HTERT RPE-1 (cell line): ENCODE measurements around the gene RNF44.

ENCODE experiments used
- in situ Hi-C: fragments of 300-500 bp; cut with MboI; formaldehyde crosslinking; loops from 4 replicates; pipeline ENCODE4 v1.14.3; 2020; ENCODE audit warnings: low sequenced_read_pairs

The RNF44 gene

DNA sequence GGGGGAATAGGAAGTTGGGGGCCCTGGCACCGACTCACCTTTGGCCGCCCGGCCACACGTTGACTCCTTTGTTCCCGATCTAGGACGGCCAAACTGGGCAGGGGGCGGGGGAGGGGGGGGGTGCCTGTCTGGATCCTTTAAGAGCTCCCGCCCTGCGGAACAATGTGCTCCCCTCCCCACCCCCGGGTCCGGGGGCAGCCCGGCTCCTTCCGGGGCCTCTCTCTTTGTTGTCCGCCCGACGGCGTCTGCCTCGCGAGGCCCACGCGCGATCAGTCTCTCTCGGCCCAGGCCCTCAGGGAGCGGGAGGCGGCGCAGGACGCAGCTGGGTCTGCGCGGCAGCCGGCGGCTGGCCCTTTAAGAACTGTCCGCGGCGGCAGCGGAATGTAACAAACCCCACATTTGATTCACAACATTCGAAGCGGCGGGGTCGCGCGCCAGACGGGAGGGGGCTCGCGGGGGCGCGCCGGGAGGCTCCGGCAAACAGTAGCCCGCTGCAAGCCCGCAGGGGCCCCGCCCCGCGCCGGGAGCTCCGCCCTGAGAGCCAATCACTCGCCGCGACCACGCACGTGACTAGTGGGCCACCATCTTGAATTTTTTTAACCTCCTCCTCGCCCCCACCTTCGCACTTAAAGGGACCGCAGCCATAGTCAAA is at the start of gene RNF44:
RNF44 (minus strand) TSS at position 501 of the 652 bp plus-strand sequence. CDS start 4,930 bp downstream, outside the sequence.
- in situ Hi-C loops = no loop called here

DNA sequence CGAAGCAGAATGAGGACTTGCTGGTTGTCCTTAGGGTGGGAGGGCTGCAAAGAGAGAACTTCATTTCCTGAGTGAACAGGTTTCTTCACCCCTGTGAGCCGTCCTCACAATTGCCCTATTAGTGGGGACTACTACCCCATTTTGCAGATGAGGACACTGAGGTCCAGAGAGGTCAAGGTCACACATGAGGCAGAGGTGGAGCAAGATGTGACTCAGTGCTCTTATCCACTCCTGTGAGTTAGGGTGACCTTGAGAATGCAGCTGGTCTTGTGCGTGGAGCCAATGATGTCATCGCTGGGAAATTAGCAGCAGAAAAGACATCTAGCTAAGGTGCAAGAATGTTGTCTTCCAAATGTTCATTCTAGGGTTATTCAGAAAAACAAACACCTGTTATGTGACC is 45.9 kb upstream of the RNF44 start:
- in situ Hi-C loops = no loop called here

DNA sequence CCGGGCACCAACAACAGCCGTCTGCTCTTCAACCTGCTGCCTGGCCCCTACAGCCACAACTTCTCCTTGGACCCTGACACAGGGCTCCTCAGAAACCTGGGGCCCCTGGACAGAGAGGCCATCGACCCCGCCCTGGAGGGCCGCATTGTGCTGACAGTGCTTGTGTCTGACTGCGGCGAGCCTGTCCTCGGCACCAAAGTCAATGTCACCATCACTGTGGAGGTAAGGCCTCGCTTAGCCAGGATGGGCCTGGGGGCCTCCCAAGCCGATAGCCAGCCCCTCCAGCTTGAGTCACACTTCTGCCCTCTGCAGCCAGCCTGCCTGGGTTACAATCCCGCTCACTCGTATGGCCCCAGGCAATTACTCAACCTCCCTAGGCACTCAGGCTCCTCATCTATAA is 44.2 kb upstream of the RNF44 start:
- in situ Hi-C loops = no loop called here

DNA sequence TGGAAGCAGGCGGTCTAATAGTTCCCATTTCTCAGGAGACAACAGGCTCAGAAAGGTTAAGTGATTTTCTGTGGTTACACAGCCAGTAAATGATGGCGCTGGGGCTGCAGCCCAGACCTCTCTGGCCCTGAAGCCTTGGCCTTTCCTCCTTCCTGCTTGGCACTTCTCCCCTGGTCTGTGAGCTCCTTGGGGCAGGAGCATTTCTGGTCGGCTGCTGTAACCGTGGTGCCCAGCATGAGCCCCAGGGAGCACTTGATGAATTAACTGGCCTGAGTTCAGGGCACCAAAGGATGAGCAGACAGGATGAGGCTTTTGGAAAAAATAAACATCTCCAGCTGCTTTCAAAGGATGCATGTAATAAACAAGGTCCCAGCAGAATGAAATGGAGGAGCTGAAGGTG is 42.1 kb upstream of the RNF44 start:
- in situ Hi-C loops = no loop called here

DNA sequence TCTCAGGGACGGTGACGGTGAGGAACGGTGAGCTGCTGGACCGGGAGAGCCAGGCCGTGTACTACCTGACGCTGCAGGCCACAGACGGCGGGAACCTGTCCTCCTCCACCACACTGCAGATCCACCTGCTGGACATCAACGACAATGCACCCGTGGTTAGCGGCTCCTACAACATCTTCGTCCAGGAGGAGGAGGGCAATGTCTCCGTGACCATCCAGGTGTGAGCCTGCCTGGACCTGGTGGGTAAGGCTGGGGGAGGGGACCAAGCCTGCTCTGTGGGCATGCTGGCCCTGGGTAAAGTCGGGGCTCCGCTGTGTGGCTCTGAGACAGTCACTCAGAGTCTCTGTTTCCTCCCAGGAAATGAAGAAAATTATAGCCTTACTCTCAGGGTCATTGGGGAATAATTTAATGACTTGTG is 41.2 kb upstream of the RNF44 start:
- in situ Hi-C loops = no loop called here

DNA sequence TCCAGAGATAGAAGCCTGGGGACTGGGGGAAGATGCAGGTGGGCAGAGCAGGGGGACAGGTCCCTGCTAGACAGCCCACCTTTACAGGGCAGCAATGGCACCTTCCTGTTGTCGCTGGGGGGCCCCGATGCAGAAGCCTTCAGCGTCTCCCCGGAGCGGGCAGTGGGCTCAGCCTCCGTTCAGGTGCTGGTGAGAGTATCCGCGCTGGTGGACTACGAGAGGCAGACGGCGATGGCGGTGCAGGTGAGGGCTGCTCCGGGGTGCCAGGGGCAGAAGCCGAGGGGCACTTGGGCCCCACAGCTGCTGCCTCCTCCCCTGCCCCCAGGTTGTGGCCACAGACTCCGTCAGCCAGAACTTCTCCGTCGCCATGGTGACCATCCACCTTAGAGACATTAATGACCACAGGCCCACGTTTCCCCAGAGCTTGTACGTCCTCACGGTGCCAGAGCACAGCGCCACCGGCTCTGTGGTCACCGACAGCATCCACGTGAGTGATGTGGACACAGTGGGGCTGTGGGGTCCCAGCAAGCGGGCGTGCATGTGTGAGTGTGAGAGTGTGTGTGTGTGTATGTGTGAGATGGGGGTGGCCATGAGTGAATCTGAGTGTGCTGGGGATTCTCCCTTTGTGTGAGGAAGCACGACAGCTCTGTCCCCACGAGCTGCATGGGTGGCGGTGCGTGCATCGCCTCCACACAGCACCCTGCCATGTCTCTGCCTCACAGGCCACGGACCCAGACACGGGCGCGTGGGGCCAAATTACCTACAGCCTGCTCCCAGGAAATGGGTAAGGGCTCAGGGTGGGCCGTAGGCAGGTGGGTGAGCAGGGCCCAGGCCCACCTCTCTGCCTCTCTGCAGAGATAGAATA is 40.3 kb upstream of the RNF44 start:
- in situ Hi-C loops = no loop called here

DNA sequence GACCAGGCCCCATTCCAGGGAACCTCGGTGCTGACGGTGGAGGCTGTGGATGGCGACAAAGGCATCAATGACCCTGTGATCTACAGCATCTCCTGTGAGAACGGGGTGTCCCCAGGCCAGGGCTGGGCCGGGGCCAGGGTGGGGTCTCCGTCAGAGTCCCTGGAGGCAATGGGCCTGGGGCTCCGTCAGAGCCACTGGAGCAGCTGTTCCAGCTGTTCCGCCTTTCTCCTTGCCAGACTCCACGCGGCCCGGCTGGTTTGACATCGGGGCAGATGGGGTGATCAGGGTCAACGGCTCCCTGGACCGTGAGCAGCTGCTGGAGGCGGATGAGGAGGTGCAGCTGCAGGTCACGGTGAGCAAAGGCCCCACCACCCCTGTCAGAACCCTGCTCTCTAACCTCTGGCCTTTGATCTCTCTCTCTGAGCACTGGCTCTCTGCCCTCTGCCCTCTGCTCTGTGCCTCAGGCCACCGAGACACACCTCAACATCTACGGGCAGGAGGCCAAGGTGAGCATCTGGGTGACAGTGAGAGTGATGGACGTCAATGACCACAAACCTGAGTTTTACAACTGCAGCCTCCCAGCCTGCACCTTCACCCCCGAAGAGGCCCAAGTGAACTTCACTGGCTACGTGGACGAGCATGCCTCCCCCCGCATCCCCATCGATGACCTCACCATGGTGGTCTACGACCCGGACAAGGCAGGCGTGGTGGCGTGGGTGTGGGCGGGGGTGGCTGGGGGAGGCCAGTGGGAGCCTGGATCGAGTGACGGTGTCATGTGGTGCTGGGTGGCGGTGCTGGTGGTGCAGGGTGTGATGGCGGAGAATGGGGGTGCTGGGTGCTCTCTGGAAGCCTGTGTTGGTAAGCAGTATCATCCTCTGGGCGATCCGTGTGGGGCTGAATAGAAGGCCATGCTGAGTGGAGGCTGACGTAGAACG is 38.6 kb upstream of the RNF44 start:
- in situ Hi-C loops = no loop called here

DNA sequence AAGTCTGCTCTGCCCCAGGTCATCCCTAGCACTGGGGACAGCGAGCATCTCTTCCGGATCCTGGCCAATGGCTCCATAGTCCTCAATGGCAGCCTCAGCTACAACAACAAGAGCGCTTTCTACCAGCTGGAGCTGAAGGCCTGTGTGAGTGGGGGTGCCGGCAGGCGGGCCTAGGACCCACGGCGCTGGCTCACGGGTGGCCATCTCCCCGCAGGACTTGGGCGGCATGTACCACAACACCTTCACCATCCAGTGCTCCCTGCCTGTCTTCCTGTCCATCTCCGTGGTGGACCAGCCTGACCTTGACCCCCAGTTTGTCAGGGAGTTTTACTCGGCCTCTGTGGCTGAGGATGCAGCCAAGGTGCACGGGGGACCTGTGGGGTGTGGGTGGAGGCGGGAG is 37.9 kb upstream of the RNF44 start:
- in situ Hi-C loops = no loop called here

DNA sequence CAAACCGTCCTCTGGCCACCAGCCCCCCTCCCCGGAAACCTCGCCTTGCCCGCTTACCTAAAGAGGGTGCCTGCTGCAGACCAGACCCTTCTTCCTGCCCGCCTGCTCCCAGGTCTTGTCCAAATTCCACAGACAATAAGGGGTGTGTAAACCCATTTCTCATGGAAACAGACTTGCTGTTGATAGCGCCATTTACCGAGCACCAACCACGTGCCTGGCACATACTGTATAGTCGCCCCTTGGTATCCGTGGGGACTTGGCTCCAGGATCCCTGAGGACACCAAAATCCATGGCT is 37.0 kb upstream of the RNF44 start:
- in situ Hi-C loops = no loop called here

DNA sequence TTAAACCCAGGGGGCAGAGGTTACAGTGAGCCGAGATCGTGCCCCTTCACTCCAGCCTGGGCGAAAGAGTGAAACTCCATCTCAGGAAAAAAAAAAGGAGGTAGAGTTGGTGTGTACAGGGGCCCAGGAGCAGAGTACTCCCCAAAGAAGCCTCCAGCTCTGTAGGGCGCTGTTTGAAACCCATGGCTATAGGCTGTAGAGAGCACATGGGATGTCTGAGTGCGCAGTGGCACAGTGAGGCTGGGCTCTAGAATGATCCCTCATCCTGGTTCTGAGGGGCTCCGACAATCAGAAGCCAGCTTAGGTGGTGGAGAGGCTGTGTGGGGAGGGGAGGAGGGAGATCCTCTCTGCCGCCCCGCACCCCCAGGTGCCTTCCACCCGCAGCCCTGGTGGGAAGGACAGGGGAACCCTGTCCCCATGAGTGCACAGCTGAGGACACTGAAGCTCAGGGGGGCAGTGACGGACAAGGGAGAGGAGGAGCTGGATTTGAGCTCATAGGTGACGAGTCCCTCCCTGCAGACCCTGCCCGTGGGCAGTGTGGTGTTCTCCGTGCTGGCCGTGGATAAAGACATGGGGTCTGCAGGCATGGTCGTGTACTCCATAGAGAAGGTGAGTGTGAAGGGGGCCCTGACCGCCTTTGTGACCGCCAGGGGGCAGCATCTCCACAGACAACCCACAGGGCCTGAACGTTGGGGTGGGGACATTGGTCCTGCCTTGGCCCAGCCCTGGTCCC is 36.5 kb upstream of the RNF44 start:
- in situ Hi-C loops = no loop called here

DNA sequence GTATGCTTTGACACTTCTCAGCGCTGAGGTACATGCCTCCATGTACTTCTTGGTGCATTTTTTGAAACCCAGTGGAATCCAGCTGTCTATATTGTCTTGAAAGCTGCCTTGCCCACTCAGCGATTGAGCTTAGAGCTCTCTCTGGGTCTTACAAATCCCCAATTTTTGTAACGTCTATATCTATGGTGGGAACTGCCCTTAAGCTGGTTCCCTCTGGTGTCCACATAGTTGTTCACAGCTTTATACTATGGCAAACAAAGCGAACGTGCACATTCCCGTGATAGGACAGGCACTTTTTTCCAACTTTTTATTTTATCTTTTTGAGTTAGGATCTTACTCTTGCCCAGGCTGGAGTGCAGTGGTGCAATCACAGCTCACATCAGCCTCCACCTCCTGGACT is 32.8 kb upstream of the RNF44 start:
- in situ Hi-C loops = no loop called here

DNA sequence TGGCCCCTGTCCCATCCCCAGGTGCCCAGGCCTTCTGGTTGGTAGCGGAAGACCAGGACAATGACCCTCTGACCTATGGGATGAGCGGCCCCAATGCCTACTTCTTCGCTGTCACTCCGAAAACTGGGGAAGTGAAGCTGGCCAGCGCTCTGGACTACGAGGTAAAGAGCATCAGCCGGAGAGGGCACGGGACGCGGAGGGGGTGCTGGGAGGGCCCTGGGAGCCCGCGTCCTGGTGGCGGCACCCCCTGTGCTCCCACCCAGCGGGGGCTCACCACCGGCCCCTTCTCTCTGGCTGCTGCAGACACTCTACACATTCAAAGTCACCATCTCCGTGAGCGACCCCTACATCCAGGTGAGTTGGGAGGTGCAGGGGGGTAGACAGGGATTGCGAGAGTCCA is 31.5 kb upstream of the RNF44 start:
- in situ Hi-C loops = no loop called here

DNA sequence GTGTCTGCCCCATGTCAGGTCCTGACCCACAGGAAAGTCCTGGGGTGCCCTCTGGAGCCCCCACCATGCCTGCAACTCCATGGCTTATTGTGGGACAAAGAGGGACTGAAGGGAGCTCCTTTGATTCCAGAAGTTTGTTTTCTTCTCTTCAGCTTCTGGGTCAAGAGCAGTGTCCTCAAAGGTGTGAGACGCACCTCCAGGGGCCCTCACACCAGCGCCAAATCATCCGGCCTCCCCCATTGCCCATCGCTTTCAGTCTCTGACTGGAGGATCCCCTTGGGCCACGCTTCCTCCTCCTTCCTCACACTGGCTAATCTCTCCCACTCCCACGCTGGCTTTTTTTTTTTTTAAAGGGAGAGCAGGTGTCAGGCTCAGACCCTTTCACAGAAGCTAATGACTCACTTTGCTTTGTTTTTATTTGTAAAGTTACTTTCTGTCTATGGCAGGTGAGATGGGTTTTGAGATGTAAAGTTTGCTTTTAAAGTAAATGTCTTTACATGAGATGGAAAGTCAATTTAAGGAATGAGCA is 28.6 kb upstream of the RNF44 start:
- in situ Hi-C loops = no loop called here

DNA sequence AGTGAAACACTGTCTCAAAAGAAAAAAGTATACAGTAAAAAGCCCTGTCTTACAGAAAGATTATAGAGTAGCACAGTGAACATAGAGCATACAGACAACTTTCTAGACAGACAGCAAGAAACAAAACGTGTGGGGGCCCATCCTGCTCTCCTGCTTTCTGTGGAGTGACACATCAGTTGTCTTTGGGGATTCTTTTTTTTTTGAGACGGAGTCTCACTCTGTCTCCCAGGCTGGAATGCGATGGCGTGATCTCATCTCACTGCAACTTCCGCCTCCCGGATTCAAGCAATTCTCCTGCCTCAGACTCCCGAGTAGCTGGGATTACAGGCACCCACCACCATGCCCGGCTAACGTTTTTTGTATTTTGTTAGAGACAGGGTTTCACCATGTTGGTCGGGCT is 26.8 kb upstream of the RNF44 start:
- in situ Hi-C loops = no loop called here

DNA sequence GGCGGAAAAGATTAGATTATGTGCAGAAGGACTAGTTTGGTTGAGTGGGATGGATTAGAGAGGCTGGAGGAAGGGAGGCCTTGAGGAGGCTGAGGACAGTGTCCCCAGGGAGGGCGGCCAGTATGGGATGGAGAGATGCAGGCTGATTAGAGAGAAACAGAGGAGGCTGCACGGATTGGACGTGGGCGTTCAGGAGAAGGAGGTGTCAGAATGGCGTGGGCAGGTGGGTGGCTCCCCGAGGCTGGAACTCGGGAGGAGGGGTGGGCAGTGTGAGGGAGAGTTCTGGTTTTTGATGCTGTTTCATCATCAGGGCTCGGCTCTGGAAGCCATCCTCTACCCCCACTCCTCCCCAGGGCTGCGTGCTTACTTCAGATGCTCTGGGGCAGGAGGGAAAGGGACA is 25.0 kb upstream of the RNF44 start:
- in situ Hi-C loops = no loop called here

DNA sequence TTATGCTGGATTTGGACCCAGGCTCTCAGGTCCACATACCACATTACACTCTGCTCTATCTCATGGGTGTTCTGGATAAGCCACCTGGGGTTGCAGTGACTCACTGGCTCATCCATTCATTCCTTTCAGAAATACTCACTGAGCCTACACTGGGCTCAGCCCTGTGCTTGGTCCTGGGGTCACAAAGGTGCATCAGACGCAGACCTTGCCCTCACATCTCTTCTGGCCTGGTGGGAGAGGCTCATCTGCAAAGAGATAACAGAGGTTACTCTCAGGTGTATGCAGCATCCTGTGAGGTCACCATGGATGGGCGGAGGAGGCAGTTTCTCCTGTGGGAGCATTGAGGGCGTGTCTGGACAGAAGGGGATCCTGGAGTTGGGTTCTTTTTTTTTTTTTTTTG is 24.1 kb upstream of the RNF44 start:
- in situ Hi-C loops = no loop called here

DNA sequence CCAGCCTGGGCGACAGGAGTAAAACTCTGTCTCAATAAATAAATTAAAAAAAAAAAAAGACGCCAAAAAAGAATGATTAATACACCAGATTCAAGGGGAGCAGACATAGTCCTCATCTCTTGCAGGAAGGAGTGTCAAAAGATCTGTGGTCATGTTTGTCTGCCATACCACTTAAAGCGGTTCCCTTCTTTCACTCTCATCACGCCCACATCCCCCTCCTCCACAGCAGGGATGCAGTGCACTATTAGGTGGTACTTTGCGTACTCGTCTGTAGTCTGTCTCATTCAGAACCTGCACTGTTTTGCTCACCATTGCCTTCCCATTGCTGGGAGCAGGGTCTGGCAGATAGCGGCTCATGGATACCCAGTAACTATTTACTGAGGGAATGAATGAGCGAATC is 23.2 kb upstream of the RNF44 start:
- in situ Hi-C loops = no loop called here

DNA sequence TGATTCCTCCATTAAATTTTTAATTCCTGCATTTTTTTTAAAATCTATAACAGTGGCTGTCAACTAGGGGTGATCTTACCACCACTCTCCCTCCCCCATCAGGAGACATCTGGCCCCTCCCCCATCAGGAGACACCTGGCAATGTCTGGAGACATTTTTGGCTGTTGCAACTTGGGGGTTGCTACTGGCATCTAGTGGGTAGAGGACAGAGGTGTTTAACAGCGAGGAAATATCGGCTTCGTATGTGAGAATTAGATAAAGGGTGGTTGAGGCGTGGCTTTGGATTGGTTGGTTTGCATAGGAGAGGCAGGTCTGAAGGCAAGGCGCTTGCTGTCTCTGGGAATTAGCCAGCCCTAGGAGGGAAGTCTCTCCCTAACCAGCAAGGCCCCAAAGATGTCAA is 22.5 kb upstream of the RNF44 start:
- in situ Hi-C loops = no loop called here

DNA sequence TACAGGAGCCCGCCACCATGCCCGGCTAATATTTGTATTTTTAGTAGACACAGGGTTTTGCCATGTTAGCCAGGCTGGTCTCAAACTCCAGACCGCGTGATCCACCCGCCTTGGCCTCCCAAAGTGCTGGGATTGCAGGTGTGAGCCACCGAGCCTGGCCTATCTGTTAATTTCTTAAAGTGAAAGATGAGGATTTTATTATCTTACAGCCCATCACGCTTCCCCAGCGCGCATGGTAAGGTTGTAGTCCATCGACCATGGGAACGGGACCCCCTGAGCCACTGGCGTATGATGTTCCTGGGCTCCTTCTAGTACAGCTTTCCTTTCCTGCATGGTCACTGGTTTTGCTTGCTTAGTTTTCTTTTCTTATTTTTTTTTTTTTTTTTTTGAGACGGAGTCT is 20.6 kb upstream of the RNF44 start:
- in situ Hi-C loops = no loop called here

DNA sequence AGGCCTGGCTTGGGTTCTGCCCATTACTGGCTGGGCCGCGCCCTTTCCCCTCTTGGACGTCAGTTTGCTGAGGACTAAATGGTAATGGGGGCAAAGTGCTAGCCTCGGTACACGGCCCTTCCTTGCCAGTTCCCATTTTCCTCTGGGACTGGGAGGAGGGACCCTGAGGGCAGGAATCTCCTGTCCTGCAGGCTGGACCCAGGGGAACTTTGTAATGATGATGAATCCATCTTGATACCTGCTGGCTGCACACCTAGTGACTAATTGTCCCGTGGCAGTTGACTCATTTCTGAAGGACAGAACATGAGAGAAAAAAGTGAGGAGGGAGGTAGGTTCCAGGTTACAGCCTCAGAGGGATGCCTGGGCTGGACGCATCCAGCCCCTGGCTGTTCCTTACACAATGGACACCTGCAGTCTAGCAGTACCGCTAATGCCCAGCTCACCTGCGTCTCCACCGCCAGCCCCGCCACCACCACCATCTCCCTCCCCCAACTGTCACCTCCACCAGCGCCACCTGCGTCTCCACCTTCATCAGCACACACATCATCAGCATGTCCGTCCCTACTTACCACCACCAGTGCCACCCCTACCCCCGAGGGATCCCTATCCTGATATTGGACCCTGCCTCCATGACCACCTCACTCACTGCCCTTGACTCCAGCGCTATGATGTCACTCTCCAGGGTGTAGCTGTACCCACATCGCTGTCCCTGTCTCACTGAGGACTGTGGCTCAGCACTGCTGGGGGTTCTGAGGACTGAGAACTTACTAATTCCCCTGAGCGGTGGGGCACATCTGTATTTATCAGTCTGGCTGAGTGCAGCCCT is 16.3 kb upstream of the RNF44 start:
- in situ Hi-C loops = no loop called here
